Measurements from ENCODE around the gene ETV7. TPM values are rescaled to one million over a fixed set of nuclear protein-coding genes. Genes with fewer than 3 reads are reported as not detected.

Gene ETV7
- total RNA-seq, 1 donor: 3.3 TPM

DNA sequence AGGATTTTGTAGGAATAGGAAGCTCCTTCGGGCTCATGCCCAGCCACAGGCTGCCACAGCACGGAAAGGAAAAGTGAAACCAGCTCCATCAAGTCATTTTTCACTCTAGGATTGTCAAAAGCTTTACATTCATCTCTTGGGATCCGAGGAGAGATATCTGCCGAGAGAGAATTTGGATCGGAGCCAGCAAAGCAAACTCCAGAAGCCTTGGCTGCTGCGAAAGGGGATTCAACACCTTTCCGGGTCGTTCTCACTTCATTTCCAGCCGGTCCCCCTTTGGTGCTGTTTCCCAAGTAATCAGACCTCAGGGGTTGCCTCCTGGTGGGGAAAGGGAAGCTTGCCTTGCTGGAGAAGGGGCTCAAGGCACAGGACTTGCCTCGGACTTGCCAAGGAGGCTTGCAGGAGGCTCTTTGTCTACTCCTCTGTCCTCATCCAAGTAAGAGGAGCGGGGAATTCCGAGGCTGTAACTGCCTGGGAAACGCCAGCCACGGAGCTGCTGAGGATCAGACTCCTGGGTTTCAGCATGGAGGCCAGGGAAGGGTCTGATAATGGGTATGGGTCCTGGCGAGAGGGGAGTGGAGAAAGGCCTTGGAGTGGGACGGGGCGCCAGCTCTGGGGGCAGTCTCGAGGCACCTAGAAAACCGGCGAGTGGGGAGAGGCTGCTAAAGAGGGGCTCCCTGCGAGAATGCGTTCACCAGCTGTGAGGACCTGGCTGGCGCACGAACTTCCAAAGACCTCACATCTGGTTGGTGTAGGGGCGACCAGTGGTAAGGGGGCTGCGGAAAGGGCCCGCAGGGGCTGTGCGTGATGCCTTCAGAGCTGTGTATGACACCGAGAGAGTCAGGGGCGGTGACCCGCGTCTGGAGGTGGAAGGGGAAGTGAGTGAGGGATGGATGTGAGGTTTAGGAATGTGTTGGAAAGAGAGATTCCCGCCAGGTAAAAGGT is 702 bp downstream of the ETV7 start:
- Histone ChIP-seq H3K79me2 (ENCODE audit: insufficient read depth, low read length) (no peaks in the 10 kb centered on the region), H3K27ac (ENCODE audit: low read depth, low read length) (peak overlapping the region; percentile 83), H2AFZ (ENCODE audit: low read length) (peak overlapping the region; percentile 96), H3K4me2 (ENCODE audit: insufficient read depth, low read length) (peak overlapping the region; percentile 93), H3K36me3 (ENCODE audit: insufficient read depth, low read length) (no peaks in the 10 kb centered on the region), H3K27me3 (ENCODE audit: insufficient read depth, low read length) (no peaks in the 10 kb centered on the region), H3K4me1 (ENCODE audit: insufficient read depth, low read length) (peaks cover 12% of the 10 kb centered on the region), H4K20me1 (ENCODE audit: insufficient read depth, low read length) (no peaks in the 10 kb centered on the region), H3K9me3 (ENCODE audit: low read depth, low read length) (no peaks in the 10 kb centered on the region), H3K4me3 (ENCODE audit: insufficient read depth, low read length) (peak overlapping the region; percentile 82)
- TF ChIP-seq, protein P1, sequence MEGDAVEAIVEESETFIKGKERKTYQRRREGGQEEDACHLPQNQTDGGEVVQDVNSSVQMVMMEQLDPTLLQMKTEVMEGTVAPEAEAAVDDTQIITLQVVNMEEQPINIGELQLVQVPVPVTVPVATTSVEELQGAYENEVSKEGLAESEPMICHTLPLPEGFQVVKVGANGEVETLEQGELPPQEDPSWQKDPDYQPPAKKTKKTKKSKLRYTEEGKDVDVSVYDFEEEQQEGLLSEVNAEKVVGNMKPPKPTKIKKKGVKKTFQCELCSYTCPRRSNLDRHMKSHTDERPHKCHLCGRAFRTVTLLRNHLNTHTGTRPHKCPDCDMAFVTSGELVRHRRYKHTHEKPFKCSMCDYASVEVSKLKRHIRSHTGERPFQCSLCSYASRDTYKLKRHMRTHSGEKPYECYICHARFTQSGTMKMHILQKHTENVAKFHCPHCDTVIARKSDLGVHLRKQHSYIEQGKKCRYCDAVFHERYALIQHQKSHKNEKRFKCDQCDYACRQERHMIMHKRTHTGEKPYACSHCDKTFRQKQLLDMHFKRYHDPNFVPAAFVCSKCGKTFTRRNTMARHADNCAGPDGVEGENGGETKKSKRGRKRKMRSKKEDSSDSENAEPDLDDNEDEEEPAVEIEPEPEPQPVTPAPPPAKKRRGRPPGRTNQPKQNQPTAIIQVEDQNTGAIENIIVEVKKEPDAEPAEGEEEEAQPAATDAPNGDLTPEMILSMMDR (IDR thresholded peaks at IDR 0.05; ENCODE audit: extremely low read depth, low read depth, low read length): peak; percentile 26
- peak; percentile 91 for DNase-seq (ENCODE audit: insufficient read length, low spot score, missing footprints)

GRCh38 chr6:36384095-36384494 is 3.4 kb downstream of the ETV7 start:
- TF ChIP-seq, protein P1 (IDR thresholded peaks at IDR 0.05; ENCODE audit: extremely low read depth, low read depth, low read length): no peak
- no peaks in the 10 kb centered on the region for H3K27me3 ChIP-seq (ENCODE audit: insufficient read depth, low read length)
- no peak overlapping the region for H2AFZ ChIP-seq (ENCODE audit: low read length)
- no peaks in the 10 kb centered on the region for H4K20me1 ChIP-seq (ENCODE audit: insufficient read depth, low read length)
- H3K36me3 ChIP-seq (ENCODE audit: insufficient read depth, low read length): no peaks in the 10 kb centered on the region
- H3K79me2 ChIP-seq (ENCODE audit: insufficient read depth, low read length): no peaks in the 10 kb centered on the region
- H3K9me3 ChIP-seq (ENCODE audit: low read depth, low read length): no peaks in the 10 kb centered on the region
- no peak overlapping the region for H3K27ac ChIP-seq (ENCODE audit: low read depth, low read length)
- H3K4me3 ChIP-seq (ENCODE audit: insufficient read depth, low read length): no peak overlapping the region
- no peak for DNase-seq (ENCODE audit: insufficient read length, low spot score, missing footprints)
- peaks cover 12% of the 10 kb centered on the region for H3K4me1 ChIP-seq (ENCODE audit: insufficient read depth, low read length)
- H3K4me2 ChIP-seq (ENCODE audit: insufficient read depth, low read length): no peak overlapping the region

DNA sequence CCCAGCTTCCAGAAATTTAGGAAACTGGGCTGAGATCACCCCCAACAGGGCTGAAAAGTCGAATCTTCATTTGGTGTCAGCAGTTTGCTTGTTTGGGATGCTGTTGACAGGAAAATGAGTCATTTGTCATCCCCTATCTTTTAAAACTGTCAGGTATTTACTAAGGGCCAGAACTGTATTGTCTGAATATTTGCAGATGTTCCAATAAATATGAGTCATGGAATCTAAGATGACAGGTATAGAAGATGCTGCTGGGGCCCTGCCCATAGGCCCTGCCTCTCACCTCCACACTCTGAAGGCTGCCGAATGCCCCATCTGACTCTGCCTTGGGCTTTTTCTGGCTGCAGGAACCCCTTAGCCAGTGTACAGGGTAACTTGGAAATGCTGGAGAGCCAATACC is 3.9 kb downstream of the ETV7 start:
- no peaks in the 10 kb centered on the region for H3K79me2 ChIP-seq (ENCODE audit: insufficient read depth, low read length)
- no peaks in the 10 kb centered on the region for H4K20me1 ChIP-seq (ENCODE audit: insufficient read depth, low read length)
- DNase-seq (ENCODE audit: insufficient read length, low spot score, missing footprints): no peak
- H3K4me1 ChIP-seq (ENCODE audit: insufficient read depth, low read length): peaks cover 12% of the 10 kb centered on the region
- no peak overlapping the region for H3K4me3 ChIP-seq (ENCODE audit: insufficient read depth, low read length)
- TF ChIP-seq, protein P1 (IDR thresholded peaks at IDR 0.05; ENCODE audit: extremely low read depth, low read depth, low read length): no peak
- H3K36me3 ChIP-seq (ENCODE audit: insufficient read depth, low read length): no peaks in the 10 kb centered on the region
- H3K27me3 ChIP-seq (ENCODE audit: insufficient read depth, low read length): no peaks in the 10 kb centered on the region
- H3K4me2 ChIP-seq (ENCODE audit: insufficient read depth, low read length): no peak overlapping the region
- no peak overlapping the region for H2AFZ ChIP-seq (ENCODE audit: low read length)
- no peaks in the 10 kb centered on the region for H3K9me3 ChIP-seq (ENCODE audit: low read depth, low read length)
- no peak overlapping the region for H3K27ac ChIP-seq (ENCODE audit: low read depth, low read length)

GRCh38 chr6:36382976-36383375 is 4.5 kb downstream of the ETV7 start:
- H2AFZ ChIP-seq (ENCODE audit: low read length): no peak overlapping the region
- TF ChIP-seq, protein P1 (IDR thresholded peaks at IDR 0.05; ENCODE audit: extremely low read depth, low read depth, low read length): no peak
- no peaks in the 10 kb centered on the region for H3K9me3 ChIP-seq (ENCODE audit: low read depth, low read length)
- peaks cover 12% of the 10 kb centered on the region for H3K4me1 ChIP-seq (ENCODE audit: insufficient read depth, low read length)
- no peak overlapping the region for H3K4me3 ChIP-seq (ENCODE audit: insufficient read depth, low read length)
- H3K79me2 ChIP-seq (ENCODE audit: insufficient read depth, low read length): no peaks in the 10 kb centered on the region
- no peak overlapping the region for H3K27ac ChIP-seq (ENCODE audit: low read depth, low read length)
- H3K4me2 ChIP-seq (ENCODE audit: insufficient read depth, low read length): no peak overlapping the region
- no peaks in the 10 kb centered on the region for H3K27me3 ChIP-seq (ENCODE audit: insufficient read depth, low read length)
- no peaks in the 10 kb centered on the region for H3K36me3 ChIP-seq (ENCODE audit: insufficient read depth, low read length)
- no peak for DNase-seq (ENCODE audit: insufficient read length, low spot score, missing footprints)
- H4K20me1 ChIP-seq (ENCODE audit: insufficient read depth, low read length): no peaks in the 10 kb centered on the region

Measured in osteoblast (primary cell).